DND-41 (cell line): Measurements from ENCODE around the gene MYO18B.

Experiments
- ATAC-seq: fragments of 200-7000 bp; cut with Tn5 transposase; 3 replicates; pipeline ENCODE4 v1.9.1; 2021; ENCODE audit warnings: low read depth; ENCODE audit not compliant: insufficient read depth
- DNase-seq: peaks from one replicate; pipeline ENCODE4 v3.0.0-alpha.2; 2020
- H2AFZ ChIP-seq: 2 replicates; pipeline ENCODE4 v1.6.0; 2012; ENCODE audit warnings: low read depth, low read length
- H3K27ac ChIP-seq: 2 replicates; pipeline ENCODE4 v1.5.1; 2012; ENCODE audit warnings: low read length, inconsistent platforms
- H3K27me3 ChIP-seq: fragments of 200-600 bp; sonication (generic); 2 replicates; pipeline ENCODE4 v1.6.0; 2012; ENCODE audit warnings: low read length, mild to moderate bottlenecking, inconsistent platforms; ENCODE audit not compliant: insufficient read depth, poor library complexity
- H3K36me3 ChIP-seq: 2 replicates; pipeline ENCODE4 v1.5.1; 2012; ENCODE audit warnings: low read length, inconsistent platforms; ENCODE audit not compliant: insufficient read depth
- H3K4me1 ChIP-seq: 2 replicates; pipeline ENCODE4 v1.5.1; 2012; ENCODE audit warnings: mild to moderate bottlenecking, low read length; ENCODE audit not compliant: insufficient read depth
- H3K4me2 ChIP-seq: 2 replicates; pipeline ENCODE4 v1.6.0; 2012; ENCODE audit warnings: mild to moderate bottlenecking, moderate library complexity, low read length, inconsistent platforms; ENCODE audit not compliant: insufficient read depth
- H3K4me3 ChIP-seq, 2 experiments: fragments of 200-600 bp in 1 of 2; shearing (Covaris generic) in 1 of 2; 2 replicates each; pipeline ENCODE4 v1.5.1; 2012 to 2016; ENCODE audit warnings: inconsistent platforms in 2 of 2, low read length in 2 of 2, mild to moderate bottlenecking in 2 of 2, low read depth in 1 of 2, moderate library complexity in 1 of 2
- H3K79me2 ChIP-seq: 2 replicates; pipeline ENCODE4 v1.6.0; 2012; ENCODE audit warnings: low read length, inconsistent platforms; ENCODE audit not compliant: insufficient read depth
- H3K9ac ChIP-seq: 2 replicates; pipeline ENCODE4 v1.6.0; 2012; ENCODE audit warnings: low read depth, mild to moderate bottlenecking, inconsistent platforms, low read length, moderate library complexity
- H3K9me3 ChIP-seq: 2 replicates; pipeline ENCODE4 v1.5.1; 2012; ENCODE audit warnings: low read length, moderate library complexity, mild to moderate bottlenecking, inconsistent platforms; ENCODE audit not compliant: insufficient read depth, severe bottlenecking
- H4K20me1 ChIP-seq: 2 replicates; pipeline ENCODE4 v1.6.0; 2012; ENCODE audit warnings: low read length; ENCODE audit not compliant: insufficient read depth
- EZH2 ChIP-seq: IDR thresholded peaks from 3 replicates; pipeline ENCODE4 v1.6.1; 2012; ENCODE audit warnings: borderline replicate concordance, low read depth, mild to moderate bottlenecking, moderate library complexity, low read length, inconsistent platforms; ENCODE audit not compliant: severe bottlenecking
- TF ChIP-seq, protein P1 (sequence below): IDR thresholded peaks from 2 replicates; pipeline ENCODE4 v1.5.1; 2012; ENCODE audit warnings: borderline replicate concordance, low read length, moderate library complexity, mild to moderate bottlenecking; ENCODE audit not compliant: poor library complexity, severe bottlenecking; ENCODE audit errors: extremely low read depth

Gene MYO18B

DNA sequence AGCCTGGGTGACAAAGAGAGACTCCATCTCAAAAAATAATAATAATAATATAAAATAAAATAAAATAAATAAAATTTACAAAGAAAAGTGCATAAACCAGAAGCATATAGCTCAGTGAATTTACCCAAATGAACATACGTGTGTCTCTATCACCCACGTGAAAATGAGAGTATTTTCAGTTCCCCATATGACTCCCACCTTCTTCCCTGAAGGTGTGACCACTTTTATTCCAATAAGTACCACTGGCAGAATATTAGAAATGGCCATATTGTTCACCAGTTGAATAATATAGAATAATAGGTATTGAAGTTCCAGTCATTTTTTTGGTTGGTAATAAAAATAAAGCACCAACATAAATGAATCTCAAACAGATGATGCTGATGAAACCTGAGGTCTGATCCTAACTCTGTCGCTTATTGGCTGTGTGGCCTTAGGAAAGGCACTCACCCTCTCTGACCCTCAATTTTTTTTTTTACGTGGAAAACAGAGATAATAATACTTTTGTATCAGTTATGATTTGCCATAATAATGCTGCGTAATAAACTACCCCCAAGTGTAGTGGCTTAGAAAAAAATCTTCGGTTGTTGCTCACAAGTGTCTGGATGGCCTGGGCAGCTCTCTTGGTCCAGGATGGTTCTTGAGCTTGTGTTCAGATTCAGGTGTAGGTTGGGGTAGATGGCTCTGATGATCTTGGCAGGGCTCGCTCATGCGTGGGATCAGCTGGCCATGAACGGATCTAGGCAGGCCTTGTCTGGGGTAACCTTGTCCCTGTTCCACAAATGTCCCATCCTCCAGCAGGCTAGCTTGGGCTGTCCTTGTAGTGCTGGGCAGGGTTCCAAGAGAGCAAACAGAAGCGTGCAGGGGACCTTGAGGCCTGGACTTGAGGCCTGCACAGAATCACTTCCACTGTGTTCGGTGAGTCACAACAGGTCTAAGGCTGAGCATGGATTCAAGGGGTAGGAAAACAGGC is 88.1 kb downstream of the MYO18B start:
- DNase-seq (no peak), ATAC-seq (no peak)
- no peaks in the 10 kb centered on the region for H3K79me2 ChIP-seq
- H3K4me2 ChIP-seq: no peak overlapping the region
- H3K27me3 ChIP-seq: no peaks in the 10 kb centered on the region
- no peaks in the 10 kb centered on the region for H3K4me1 ChIP-seq
- H3K27ac ChIP-seq: no peak overlapping the region
- no peak overlapping the region for H3K4me3 ChIP-seq
- no peaks in the 10 kb centered on the region for H3K36me3 ChIP-seq
- H2AFZ ChIP-seq: no peak overlapping the region
- no peak overlapping the region for H3K9ac ChIP-seq
- no peaks in the 10 kb centered on the region for H3K9me3 ChIP-seq
- no peaks in the 10 kb centered on the region for H4K20me1 ChIP-seq
- TF ChIP-seq, protein P1, sequence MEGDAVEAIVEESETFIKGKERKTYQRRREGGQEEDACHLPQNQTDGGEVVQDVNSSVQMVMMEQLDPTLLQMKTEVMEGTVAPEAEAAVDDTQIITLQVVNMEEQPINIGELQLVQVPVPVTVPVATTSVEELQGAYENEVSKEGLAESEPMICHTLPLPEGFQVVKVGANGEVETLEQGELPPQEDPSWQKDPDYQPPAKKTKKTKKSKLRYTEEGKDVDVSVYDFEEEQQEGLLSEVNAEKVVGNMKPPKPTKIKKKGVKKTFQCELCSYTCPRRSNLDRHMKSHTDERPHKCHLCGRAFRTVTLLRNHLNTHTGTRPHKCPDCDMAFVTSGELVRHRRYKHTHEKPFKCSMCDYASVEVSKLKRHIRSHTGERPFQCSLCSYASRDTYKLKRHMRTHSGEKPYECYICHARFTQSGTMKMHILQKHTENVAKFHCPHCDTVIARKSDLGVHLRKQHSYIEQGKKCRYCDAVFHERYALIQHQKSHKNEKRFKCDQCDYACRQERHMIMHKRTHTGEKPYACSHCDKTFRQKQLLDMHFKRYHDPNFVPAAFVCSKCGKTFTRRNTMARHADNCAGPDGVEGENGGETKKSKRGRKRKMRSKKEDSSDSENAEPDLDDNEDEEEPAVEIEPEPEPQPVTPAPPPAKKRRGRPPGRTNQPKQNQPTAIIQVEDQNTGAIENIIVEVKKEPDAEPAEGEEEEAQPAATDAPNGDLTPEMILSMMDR: no peak
- TF ChIP-seq EZH2: no peak

DNA sequence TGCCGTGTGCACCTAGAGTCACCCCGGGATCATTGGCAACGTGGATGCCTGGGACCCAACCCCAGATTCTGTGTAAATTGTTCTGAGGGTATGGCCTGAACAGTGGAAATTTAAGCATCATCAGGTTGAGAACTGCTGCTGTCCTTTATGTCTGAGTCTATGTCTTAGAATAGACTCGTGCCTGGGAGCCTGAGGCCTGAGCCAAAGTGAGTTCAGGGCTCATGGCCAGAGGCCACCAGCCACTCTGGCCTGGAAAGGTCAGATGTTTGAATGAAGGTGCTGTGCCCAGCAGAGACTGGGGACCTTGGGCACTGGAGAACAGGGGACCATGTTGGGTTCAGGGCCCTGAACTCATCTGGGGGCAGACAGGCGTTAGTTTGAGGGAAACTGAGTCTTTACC is 91.1 kb downstream of the MYO18B start:
- no peaks in the 10 kb centered on the region for H3K36me3 ChIP-seq

DNA sequence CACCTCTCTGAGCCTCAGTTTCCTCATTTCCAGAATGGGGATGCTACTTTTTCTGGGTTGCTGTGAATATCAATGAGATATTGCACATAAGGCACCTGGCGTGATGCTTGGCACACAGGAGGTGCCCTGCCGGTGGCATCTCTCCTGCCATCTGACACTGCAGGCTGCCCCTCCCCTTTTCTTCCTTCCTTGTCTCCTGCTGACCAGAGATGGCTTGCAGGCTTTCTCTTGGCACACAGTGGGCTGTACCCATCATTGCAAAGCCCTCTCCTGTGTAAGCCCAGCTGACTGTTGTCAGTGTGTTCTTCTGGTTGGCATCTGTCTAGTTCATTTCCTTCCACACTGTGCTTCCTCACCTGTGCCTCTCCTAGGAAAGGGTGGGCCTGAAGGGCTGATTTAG is 91.7 kb downstream of the MYO18B start:
- H3K36me3 ChIP-seq: no peaks in the 10 kb centered on the region
- no peak overlapping the region for H3K27ac ChIP-seq
- H3K4me2 ChIP-seq: no peak overlapping the region
- no peaks in the 10 kb centered on the region for H3K79me2 ChIP-seq
- no peaks in the 10 kb centered on the region for H3K4me1 ChIP-seq
- no peaks in the 10 kb centered on the region for H3K9me3 ChIP-seq
- H3K27me3 ChIP-seq: peaks cover 4% of the 10 kb centered on the region
- no peak overlapping the region for H3K4me3 ChIP-seq
- TF ChIP-seq EZH2: no peak
- TF ChIP-seq, protein P1: no peak
- H2AFZ ChIP-seq: no peak overlapping the region
- ATAC-seq (no peak), DNase-seq (no peak)
- no peak overlapping the region for H3K9ac ChIP-seq
- no peaks in the 10 kb centered on the region for H4K20me1 ChIP-seq

More for the DNA sequence above, 91.1 kb downstream of the MYO18B start:
- no peaks in the 10 kb centered on the region for H4K20me1 ChIP-seq
- H3K27ac ChIP-seq: no peak overlapping the region
- H3K79me2 ChIP-seq: no peaks in the 10 kb centered on the region
- peaks cover 4% of the 10 kb centered on the region for H3K27me3 ChIP-seq
- TF ChIP-seq, protein P1: no peak
- no peak for TF ChIP-seq EZH2
- ATAC-seq (no peak), DNase-seq (no peak)
- H3K9ac ChIP-seq: no peak overlapping the region
- H3K9me3 ChIP-seq: no peaks in the 10 kb centered on the region
- no peak overlapping the region for H3K4me3 ChIP-seq
- H3K4me1 ChIP-seq: no peaks in the 10 kb centered on the region
- H3K4me2 ChIP-seq: no peak overlapping the region
- H2AFZ ChIP-seq: no peak overlapping the region
